Mucosa of stomach (tissue), 1 donor: Measurements from ENCODE around the gene ADAM33.

ENCODE experiments used
- H3K27me3 ChIP-seq: one replicate; pipeline ENCODE4 v1.7.0; 2013; ENCODE audit warnings: mild to moderate bottlenecking, low read length; ENCODE audit not compliant: control insufficient read depth, insufficient read depth
- H3K36me3 ChIP-seq: one replicate; pipeline ENCODE4 v1.7.0; 2013; ENCODE audit warnings: low read length; ENCODE audit not compliant: control insufficient read depth, insufficient read depth
- H3K4me1 ChIP-seq: one replicate; pipeline ENCODE4 v1.7.0; 2013; ENCODE audit warnings: mild to moderate bottlenecking, low read length; ENCODE audit not compliant: control insufficient read depth, insufficient read depth
- H3K4me3 ChIP-seq: one replicate; pipeline ENCODE4 v1.7.0; 2013; ENCODE audit warnings: low read length
- H3K9ac ChIP-seq: one replicate; pipeline ENCODE4 v1.7.0; 2013; ENCODE audit warnings: mild to moderate bottlenecking, low read length, moderate library complexity
- H3K9me3 ChIP-seq: one replicate; pipeline ENCODE4 v1.7.0; 2013; ENCODE audit warnings: mild to moderate bottlenecking, low read length, moderate library complexity; ENCODE audit not compliant: control insufficient read depth
- donor health status: Pancreatic carcinoma.

Gene ADAM33

DNA sequence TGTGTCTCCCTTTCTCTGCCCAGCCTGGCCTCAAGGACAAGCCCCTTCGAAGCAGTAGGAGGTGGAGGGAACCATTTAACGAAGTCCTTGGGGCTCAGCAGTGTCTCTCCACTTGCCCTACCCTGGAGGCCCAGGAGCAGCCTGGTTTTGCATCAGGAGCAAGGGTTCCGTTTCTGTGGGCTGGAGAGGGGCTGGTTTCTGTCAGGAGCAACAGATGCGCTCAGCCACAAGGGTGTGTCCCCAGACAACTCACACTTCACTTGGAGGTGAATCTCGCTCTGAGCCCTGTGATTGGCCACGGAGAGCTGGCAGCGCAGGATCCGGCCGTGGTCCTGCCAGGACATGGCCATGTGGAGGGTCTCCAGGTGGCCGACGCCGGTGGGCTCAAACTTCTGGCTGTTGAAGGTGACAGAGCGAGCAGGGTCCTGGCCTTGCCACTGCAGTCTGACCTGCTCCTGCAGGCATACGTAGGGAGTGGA, 23.7 kb upstream of the ADAM33 start:
- H3K36me3 ChIP-seq: no peaks in the 10 kb centered on the region
- no peaks in the 10 kb centered on the region for H3K4me1 ChIP-seq
- no peaks in the 10 kb centered on the region for H3K9me3 ChIP-seq
- H3K9ac ChIP-seq: no peak overlapping the region
- H3K4me3 ChIP-seq: no peak overlapping the region
- no peaks in the 10 kb centered on the region for H3K27me3 ChIP-seq

- H3K36me3 ChIP-seq: no peaks in the 10 kb centered on the region
- H3K4me3 ChIP-seq: no peak overlapping the region
- no peaks in the 10 kb centered on the region for H3K27me3 ChIP-seq
- no peak overlapping the region for H3K9ac ChIP-seq
- no peaks in the 10 kb centered on the region for H3K9me3 ChIP-seq
- no peaks in the 10 kb centered on the region for H3K4me1 ChIP-seq
Observed at GRCh38 chr20:3704087-3704486, 22.3 kb upstream of the ADAM33 start.

- Histone ChIP-seq H3K4me1 (no peaks in the 10 kb centered on the region), H3K9ac (no peak overlapping the region), H3K9me3 (no peaks in the 10 kb centered on the region), H3K36me3 (no peaks in the 10 kb centered on the region), H3K4me3 (no peak overlapping the region), H3K27me3 (no peaks in the 10 kb centered on the region)
Observed at GRCh38 chr20:3702611-3703391, 21.0 kb upstream of the ADAM33 start.

- Histone ChIP-seq H3K9me3 (no peaks in the 10 kb centered on the region), H3K27me3 (no peaks in the 10 kb centered on the region), H3K4me1 (no peaks in the 10 kb centered on the region), H3K9ac (no peak overlapping the region), H3K4me3 (no peak overlapping the region), H3K36me3 (no peaks in the 10 kb centered on the region)
Observed at GRCh38 chr20:3701061-3701998, 19.5 kb upstream of the ADAM33 start.

GRCh38 chr20:3699037-3699436, 17.2 kb upstream of the ADAM33 start:
- H3K4me1 ChIP-seq: no peaks in the 10 kb centered on the region
- no peaks in the 10 kb centered on the region for H3K36me3 ChIP-seq
- H3K9ac ChIP-seq: no peak overlapping the region
- H3K4me3 ChIP-seq: no peak overlapping the region
- no peaks in the 10 kb centered on the region for H3K9me3 ChIP-seq
- no peaks in the 10 kb centered on the region for H3K27me3 ChIP-seq

- no peak overlapping the region for H3K9ac ChIP-seq
- H3K36me3 ChIP-seq: no peaks in the 10 kb centered on the region
Observed at GRCh38 chr20:3698591-3699001, 16.8 kb upstream of the ADAM33 start.

DNA sequence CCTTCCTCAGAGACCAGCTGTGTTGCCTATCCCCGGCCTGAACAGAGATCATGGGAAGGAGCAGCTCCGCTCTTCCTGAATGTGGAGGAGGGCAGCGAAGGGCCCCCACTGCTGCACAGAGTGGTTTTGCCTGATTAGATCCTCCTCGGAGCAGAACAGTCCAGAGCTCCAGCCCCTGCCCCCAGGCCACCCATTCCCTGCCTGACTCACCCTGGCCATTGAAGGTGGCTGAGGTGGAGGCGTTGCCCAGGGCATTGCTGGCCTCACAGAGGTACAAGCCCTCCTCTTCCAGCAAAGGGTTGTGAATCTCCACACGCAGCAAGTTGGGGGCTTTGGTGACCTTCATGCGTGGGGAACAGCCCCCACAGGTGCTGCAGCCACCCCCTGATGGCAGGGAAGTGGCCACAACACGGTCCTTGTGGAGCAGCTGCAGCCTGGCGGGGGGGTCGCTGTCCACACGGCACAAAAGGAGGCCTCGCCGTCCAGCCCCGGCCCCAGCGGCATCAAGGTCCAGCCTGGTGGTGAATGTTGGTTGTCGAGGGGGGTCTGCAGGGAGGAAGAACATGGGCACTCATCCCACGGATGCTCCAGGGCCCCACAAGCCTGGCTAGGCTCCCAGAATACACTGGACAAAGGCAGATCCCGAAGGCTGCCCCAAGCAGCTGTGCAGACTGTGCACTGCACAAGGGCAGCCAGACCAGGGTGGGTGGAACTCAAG, 15.9 kb upstream of the ADAM33 start:
- Histone ChIP-seq H3K36me3 (no peaks in the 10 kb centered on the region), H3K4me1 (no peaks in the 10 kb centered on the region), H3K27me3 (no peaks in the 10 kb centered on the region), H3K4me3 (no peak overlapping the region), H3K9me3 (no peaks in the 10 kb centered on the region), H3K9ac (no peak overlapping the region)

More at GRCh38 chr20:3698591-3699001, 16.8 kb upstream of the ADAM33 start:
- H3K9me3 ChIP-seq: no peaks in the 10 kb centered on the region
- no peaks in the 10 kb centered on the region for H3K27me3 ChIP-seq
- no peaks in the 10 kb centered on the region for H3K4me1 ChIP-seq
- no peak overlapping the region for H3K4me3 ChIP-seq

GRCh38 chr20:3696745-3697587, 15.2 kb upstream of the ADAM33 start:
- Histone ChIP-seq H3K4me1 (no peaks in the 10 kb centered on the region), H3K27me3 (no peaks in the 10 kb centered on the region), H3K9me3 (no peaks in the 10 kb centered on the region), H3K36me3 (no peaks in the 10 kb centered on the region), H3K9ac (no peak overlapping the region), H3K4me3 (no peak overlapping the region)

- Histone ChIP-seq H3K36me3 (no peaks in the 10 kb centered on the region), H3K4me3 (no peak overlapping the region), H3K9ac (no peak overlapping the region), H3K4me1 (no peaks in the 10 kb centered on the region), H3K27me3 (no peaks in the 10 kb centered on the region), H3K9me3 (no peaks in the 10 kb centered on the region)
Observed at GRCh38 chr20:3696200-3696599, 14.4 kb upstream of the ADAM33 start.

- H3K4me3 ChIP-seq: no peak overlapping the region
- no peaks in the 10 kb centered on the region for H3K36me3 ChIP-seq
- H3K27me3 ChIP-seq: no peaks in the 10 kb centered on the region
- H3K9ac ChIP-seq: no peak overlapping the region
- H3K4me1 ChIP-seq: no peaks in the 10 kb centered on the region
- H3K9me3 ChIP-seq: no peaks in the 10 kb centered on the region
Observed at GRCh38 chr20:3694864-3695263, 13.1 kb upstream of the ADAM33 start.

DNA sequence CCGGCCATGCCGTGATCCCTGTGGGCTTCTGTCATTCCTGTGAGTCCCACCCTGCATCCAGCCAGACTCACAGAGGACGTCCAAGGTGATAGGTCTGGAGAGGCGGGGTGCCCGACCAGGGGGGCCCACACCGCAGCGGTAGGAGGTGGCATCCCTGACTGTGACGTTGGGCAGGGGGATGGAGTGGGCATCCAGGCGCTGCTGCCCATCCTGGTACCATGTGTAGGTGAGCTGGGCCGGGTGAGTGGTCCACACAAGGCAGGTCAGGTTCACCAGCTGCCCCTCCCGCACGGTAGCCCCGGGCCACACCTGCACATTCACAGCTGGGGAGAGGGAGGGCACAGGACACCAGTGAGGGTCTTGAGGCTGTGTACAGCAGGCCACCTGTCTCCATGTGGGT, 11.6 kb upstream of the ADAM33 start:
- Histone ChIP-seq H3K4me3 (no peak overlapping the region), H3K9me3 (no peaks in the 10 kb centered on the region), H3K27me3 (no peaks in the 10 kb centered on the region), H3K9ac (no peak overlapping the region), H3K36me3 (no peaks in the 10 kb centered on the region), H3K4me1 (no peaks in the 10 kb centered on the region)
